ENCODE results near the gene ALDH1L1.
A peak's percentile ranks its signal among the peaks of the same experiment; 100 is the strongest.

ALDH1L1 gene

DNA sequence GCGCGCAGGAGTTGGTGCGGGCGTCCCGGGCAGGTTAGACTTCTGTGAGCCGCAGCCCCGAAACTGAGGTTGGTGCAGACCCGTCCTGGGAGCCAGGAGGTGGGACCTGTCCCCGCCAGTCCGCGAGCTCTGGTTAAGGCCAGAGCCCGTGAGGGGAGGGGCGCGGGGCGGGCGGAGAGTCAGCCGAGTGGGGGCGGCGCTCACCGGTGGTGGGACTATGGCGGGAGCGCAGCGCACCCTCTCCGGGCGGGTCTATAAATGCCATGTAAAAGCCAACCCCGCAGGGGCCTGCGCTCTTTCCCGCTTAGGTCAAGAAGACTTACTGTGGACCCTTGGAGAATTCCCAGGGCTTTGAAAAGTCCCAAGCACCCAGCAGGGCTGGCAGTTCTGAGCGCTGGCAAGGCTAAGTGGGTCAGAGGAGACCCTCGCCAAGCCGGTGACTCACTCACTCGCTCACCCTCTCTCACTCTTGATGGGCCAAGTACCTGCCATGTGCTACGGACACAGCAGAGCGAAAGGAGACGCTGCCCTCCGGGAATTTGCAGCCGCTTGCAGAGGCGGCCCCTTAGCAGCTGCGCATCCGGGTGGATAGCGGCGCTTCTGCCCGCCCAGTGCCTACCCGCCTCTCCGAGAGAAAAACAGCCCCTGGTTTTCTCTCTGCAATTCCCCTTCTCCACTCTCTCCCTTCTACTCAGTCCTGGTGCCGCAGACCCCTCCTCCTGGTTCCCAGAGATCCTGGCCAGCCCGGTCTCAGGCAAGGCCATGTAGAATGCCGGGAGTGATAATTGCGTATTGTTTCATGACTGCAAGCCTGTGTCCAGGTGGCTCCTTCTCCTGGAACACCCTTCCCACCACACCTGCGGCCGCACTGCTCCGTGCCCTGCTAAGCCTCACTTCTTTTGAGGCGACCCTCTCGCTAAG lies at the start of gene ALDH1L1:
TSS of gene ALDH1L1 (minus strand) at position 110 of the 921 bp plus-strand sequence. CDS start 19,607 bp downstream, outside the sequence.
- no peak for DNase-seq (ENCODE audit: low spot score)

DNA sequence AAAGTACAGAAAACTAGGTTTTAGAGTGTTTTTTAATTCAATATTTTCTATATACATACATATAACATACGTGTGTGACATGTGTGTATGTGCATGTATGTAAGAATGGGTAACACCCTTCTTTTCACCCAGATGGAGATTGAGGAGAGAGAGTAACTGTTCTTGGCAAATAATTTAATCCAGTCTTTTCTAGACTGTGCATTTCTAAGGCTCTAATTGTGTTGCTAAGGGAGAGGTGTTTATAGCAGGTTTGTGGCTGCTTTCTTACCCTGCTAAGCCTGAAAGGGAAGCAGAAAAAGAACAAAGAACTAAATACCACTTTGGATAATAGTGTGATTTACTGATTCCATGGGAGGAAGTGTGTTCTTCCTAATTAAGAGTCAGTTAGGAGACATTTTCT lies 46.0 kb upstream of the ALDH1L1 start:
- no peak for DNase-seq (ENCODE audit: low spot score)

DNA sequence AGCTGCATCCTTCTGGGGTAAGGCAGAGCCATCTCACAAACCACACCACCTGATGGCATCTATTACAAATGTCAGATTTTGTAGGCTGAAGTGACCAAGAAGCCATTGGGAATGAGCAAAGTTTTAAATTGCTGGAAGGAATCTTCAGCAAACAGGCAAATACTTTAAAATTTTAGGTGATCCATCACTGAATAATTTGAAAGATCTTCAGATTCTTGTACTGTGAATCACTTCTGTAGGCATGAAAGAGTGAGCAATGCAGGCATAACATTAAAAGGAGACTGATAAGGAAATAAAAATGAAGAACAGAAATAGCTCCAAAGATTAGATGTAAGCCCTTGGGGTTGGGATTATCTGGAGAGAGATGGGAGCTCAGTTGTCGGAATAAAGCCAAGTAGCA lies 36.0 kb upstream of the ALDH1L1 start:
- DNase-seq (ENCODE audit: low spot score): peak; percentile 39

DNA sequence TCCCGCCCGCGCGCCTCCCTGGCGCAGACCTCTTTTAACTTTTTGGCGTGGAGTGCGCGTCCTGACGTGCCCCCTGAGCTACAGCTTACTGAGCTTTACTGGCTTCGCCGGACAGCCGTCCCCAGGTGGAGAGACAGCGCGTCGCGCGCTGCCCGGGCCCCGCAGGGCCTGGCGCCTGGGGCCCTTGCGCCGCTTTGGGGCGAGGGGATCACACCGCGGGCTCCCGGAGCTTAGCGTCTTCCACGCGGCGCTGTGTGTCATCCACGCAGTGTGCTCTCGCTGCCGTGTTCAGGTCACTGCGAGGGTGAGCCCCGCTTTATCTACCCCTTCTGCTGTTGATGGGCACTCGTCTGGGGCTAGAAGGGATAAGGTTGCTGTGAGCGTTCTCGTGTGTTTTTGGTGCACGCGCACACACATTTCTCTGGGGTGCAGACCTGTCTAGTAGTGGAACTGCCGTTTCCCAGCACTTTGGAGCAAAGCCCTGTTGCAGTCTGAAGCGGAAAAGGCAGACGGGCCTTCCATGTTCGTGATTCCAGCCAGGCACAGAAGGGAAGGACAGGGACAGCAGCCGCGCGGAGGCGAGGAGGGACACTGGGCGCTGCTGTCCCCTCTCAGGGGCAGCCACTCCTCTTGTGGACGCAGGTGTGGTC lies 33.1 kb upstream of the ALDH1L1 start:
- DNase-seq (ENCODE audit: low spot score): no peak

DNA sequence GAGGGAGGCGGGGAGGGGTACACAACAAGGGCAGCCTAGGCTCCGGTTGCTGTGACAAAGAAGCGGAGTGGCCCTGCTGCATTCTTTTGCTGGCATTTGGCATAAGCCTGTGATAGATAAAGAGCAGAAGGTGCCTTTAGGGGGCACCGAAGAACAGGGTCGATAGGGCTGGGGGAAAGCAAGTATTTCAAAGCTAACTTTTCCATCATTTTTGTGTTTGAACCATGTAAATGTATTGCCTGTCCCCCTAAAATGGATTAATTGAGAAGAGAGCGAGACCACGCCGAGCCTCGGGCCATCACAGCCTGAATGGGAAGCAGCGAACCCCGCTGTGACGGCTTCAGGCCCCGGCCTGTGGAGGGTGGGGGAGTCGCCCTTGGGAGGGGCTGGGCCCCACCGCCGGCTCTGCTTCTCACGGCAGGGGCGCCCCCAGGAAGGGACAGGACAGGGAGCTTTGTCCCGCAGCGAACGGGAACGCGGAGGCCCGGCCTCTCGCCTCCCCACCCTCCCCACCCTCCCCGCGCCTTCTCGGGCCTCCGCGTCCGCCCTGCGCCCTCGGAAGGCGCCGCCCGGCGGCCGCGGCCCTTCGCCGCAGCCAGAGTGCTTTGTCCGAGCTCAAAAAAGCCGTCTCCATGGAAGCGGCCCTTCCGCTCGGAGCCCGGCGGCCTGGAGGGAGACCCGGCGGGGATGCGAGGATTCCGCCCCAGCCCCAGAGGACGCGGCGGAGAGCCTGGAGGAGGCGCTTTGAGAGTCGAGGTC lies 32.4 kb upstream of the ALDH1L1 start:
- peak; percentile 78 for DNase-seq (ENCODE audit: low spot score)

DNA sequence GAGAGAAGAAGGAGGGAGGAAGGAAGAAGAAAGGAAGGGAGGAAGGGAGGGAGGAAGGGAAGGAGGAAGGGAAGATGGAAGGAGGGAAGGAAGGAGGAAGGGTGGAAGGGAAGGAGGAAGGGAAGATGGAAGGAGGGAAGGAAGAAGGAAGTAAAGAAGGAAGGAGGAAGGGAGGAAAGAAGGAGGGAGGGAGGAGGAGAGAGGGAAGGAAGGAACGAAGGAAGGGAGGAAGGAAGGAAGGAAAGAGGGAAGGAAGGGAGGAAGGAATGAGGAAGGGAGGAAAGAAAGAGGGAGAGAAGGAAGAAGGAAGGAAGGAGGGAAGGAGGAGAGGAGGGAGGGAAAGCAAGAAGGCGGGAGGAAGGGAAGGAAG lies 31.8 kb upstream of the ALDH1L1 start:
- no peak for DNase-seq (ENCODE audit: low spot score)

DNA sequence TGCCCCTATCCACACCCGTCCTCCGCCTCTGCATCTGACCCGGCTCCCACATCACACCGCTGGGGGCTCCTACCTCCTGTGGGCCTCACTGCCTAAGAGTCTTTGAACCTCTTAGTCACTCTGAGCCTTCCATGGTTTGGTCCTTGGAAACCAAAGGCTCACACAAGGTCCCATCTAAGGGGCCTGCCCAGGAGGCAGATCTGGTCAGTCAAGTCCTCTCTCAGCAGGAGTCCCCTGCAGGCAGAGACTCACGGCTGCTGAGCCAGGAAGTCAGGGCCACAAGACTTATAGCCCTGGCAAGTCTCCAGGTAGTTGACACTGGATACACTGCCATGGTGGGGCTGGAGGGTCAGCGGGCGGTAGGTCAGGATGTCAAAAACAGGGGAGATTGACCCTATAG lies 31.2 kb upstream of the ALDH1L1 start:
- DNase-seq (ENCODE audit: low spot score): no peak

DNA sequence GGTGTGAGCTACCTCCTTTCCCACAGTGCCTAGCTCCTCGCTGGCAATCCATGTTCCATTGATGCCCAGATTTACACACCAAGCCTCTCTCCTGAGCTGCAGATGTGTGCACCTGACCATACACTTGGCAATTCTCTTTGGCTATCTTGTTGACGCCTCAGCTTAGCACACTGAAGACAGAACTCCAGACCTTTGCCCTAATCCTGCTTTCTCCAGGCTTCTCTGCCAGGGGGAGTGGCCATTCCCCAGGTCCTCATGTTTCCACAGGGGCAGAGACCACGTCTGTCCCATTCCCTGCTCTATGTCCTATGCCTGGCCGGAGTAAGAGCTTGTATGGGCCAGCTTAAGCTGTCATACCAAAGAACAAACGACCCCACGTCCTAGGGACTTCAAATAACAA lies 30.2 kb upstream of the ALDH1L1 start:
- no peak for DNase-seq (ENCODE audit: low spot score)

DNA sequence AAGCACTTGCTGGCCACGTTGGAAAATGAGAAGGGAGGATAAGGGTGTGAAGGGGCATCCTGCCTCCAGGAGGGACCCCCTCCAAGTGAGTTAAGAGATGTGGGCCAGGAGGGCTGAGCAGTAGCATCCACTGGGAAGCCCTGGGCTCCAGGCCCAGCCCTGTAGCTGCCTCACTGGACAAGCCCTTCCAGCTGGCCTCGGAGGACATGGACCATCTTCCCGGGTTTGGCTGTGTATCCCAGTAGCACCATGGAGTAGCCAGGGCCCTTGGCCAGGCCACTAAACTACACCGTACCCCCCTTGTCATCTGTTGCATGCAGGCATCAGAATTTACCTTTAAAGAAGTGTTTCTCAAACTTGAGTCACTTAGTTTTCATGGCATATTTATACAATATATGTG lies 29.4 kb upstream of the ALDH1L1 start:
- no peak for DNase-seq (ENCODE audit: low spot score)

DNA sequence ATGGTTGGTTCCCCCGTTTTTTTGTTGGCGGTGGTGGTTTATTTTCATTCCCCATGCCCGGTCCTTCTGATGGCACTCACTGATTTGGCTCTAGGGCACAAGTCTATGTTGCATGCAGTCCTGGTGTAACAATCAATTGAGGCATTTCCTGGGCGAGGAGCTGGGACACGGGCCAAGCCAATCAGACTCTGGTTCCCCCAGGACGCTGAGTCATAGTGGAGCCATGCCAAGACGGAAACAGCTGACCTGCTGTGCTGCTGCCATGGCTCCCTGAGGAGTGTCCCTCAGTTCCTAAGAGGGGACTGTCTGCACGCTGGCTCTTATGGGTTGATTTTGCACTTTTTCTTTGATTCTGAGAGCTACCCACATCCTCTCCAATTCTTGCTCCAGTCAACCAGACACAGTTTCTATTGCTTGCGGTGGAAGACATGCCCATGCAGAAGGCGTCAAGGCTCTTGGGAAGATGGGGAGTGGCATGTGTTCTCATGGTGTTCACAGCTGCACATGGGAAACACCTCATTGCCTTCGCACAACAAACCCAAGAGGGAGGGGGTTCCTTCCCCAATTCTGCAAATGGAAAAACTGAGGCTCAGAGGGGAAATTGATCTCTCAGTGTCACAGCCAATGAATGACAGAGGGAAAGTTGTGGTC lies 28.3 kb upstream of the ALDH1L1 start:
- DNase-seq (ENCODE audit: low spot score): peak; percentile 66

DNA sequence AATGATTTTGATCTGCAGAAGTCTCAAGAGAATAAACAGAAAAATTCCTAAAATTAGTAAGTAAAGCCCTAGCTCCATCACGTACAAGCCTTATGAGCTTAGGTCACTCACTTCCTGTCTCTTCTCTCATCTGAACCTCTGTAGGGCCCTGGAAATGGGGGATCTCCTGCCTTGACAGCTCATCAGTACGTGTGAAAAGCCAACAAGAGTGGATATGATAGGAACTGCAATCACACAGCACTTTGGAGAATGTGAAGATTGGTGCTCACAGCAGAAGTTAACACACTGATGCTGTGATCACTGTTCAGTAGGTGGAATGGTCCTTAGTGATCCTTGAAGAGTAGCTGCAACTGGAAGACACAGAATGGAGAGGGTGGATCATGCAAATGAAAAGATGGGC lies 27.8 kb upstream of the ALDH1L1 start:
- no peak for DNase-seq (ENCODE audit: low spot score)

DNA sequence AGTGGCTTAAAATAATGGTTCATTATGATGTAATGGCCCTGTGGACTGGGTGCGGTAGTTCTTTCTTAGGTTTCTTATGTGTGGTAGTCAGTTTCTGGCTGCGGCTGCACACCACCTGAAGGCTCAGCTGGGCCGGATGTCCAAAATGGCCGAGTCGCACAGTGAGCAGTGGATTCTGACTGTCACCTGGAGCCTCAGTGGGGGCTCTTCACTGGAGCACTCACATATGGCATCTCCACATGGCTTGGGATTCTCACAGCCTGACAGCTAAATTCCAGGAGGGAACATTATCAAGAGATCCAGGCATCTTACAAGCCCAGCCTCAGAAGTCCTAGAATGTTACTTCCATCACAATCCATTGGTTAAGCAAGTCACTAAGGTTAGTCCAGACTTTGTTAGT lies 26.8 kb upstream of the ALDH1L1 start:
- no peak for DNase-seq (ENCODE audit: low spot score)

DNA sequence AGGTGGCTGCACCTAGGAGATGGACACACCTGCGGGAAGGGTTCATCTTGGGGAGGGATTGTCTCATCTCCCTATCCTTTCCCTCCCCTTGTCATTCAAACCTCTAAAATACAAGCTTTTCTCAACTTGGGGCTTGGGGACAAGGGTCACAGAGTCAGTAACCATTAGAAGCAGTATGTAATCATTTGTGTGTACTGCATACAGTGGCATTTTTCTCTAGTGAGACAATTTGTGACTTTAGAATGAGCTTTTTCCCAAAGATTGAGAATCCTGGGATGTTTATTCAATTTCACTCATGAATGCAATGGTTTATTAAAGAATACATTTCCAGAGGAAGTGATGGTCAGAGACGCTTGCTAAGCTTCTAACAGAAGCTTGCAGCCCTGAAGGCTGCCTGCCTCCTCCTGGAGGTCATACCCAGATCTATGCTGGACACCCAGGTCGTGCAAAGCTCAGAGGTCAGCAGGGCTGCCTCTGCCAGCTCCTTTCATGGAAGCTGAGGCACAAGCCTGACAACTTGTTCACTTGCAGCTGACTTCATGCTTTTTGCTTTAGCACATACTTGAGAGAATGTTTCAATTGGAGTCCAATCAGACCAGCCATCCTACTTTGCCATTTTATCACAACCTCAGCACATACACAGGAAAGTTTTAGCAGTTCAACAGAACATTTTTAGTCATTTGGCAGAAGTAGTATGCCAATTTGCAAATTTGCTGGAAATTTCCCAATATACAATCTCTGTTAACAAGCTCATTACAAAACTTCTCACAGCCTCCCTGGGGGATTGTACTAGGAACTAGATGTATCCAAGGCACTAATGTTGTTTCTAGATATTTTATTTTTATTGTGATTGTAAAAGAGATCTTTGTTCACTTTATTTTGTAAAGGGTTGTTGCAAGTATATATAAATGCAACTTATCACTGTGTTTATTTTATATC lies 25.6 kb upstream of the ALDH1L1 start:
- no peak for DNase-seq (ENCODE audit: low spot score)

DNA sequence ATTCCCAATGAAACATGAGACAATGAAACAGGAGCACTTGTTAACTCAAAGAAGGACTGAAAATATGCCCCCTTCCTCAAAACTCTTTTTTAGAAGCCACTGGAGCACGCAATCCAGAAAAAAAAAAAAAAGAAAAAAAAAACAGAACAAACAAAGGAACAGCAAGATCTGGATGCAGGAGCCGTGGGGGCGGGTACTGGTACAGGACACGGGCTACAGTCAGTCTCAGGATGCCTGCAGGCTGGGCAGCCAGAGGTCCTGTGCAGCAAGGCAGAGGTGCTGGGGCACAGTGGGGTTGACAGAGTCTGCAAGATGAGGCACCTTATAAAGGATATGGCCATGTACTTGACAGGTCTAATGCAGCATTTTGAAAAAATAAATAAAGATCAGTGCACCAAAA lies 22.3 kb upstream of the ALDH1L1 start:
- DNase-seq (ENCODE audit: low spot score): no peak

DNA sequence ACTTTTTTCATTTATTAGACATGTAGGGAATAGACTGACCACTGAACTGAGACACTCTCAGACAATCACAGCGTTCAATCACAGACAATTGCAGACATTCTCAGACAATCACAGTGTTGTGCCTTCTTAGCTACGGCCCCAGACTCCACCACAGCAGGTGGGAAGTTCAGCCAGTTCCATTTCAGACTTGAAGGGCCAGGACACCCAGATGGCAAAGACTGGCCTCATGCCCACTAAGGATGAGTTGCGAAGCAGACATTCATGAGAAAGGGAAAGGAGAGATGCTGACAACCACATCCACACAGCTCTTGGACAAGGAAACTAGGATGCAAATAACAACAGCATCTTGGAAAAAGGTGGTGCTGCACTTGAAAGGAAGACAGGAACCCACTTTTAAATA lies 21.9 kb upstream of the ALDH1L1 start:
- no peak for DNase-seq (ENCODE audit: low spot score)

DNA sequence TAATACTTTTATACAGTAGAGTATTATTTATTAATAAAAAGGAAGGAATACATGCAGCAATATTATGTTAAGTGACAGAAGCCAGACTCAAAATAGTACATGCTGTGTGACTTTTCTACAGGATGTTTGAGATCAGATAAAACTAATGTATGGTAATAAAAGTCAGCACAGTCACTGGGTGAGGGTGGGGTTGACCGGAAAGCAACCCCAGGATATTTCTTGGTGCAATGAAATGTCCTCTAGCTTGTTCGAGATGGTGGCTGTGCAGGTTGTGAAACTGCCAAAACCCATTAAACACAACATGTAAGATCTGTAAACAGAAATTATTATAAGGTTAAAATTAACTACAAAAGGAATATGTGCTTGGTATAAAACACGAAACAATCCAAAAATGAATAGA lies 20.8 kb upstream of the ALDH1L1 start:
- no peak for DNase-seq (ENCODE audit: low spot score)

DNA sequence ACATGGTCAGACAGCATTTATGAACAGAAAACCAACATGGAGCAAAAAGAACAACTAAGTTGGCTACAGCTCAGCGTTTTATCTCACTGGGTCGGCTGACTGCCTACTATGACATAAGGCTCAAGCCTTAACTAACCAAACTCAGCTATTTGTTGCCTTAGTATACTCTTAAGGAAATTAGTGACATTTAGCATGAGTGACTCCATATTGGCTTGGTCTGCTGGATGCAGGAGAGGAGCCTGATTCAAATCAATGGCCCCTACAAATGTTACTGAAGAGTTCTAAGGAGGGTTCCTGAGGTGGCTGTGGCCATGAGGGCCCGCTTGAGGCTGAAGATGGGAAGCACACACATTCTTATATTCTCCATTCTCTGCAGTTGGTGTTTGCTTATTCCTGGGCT lies 20.1 kb upstream of the ALDH1L1 start:
- DNase-seq (ENCODE audit: low spot score): no peak

DNA sequence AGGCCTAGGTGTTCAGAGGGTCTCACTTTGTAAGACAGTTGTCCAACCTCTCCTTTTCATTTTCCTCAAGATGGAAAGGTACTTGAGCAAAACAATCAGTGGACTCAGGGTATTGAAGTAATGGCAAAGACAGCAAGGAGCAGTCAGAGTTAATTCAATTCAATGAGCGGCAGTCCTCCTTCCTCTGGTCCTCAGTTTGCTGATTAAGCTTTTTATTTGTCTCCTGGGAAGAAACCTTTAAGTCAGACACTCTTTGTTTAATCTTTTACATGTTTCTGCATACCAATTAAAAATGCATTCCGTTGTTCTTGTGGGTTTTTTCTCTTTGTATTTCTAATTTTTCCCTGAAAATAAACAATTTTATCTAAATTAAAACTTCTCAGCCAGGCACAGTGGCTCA lies 18.9 kb upstream of the ALDH1L1 start:
- no peak for DNase-seq (ENCODE audit: low spot score)

DNA sequence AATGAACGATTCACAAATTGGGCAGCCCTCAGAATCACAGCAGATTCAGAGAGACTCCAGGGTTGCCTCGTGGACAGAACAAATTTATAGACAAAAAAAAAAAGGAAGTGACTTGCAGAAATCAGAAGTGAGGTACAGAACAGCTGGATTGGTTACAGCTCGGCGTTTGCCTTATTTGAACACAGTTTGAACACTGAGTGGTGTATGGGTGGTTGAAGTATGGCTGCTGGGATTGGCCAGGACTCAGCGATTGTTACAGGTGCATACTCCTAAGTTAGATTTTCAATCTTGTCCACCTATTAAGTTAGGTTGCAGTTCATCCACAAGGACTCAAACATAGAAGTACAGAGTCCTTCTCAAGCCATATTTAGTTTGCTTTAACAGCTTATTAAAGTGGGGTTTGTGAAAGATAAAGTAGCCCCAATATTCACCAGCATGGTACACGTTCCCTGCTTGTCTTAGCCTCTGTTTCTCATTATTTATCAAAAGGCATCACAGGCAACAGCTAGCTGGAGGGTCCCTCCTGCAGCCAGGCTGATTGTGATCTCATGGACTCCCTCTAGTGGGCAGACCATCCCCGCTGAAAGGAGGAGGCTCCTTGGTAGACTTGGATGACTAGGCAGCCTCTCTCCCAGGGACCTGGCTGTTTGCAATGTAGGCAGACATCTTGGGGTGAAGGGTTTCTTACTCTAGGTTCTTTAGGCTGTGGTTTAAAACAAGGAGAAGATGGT lies 17.6 kb upstream of the ALDH1L1 start:
- peak; percentile 90 for DNase-seq (ENCODE audit: low spot score)

DNA sequence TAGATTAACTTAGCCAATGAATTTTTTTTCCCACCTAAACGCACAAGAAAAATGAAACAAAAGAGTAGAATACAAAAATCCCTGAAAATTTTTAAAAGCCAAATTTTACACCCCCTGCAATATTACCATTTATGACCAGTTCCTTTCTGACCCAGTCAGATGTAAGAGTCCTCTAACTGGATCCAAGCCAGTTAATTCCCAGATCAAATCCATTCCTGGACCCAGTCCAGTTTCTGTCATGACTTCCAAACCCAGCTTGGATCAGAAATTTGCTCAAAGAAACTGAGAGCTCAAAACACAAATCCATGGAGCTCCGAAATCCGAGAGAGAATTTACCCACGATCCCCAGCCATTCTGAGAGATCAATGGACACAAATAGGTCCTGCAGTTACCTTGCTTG lies 17.0 kb upstream of the ALDH1L1 start:
- DNase-seq (ENCODE audit: low spot score): no peak
